Mesenchymal stem cell (in vitro differentiated cells and primary cell): ENCODE data around the gene SOX10.

Experiments used
- DNase-seq: peaks from one replicate; pipeline ENCODE4 v3.0.0-alpha.2; 2013
- H2AFZ ChIP-seq: one replicate; pipeline ENCODE4 v1.6.1; 2013; ENCODE audit warnings: low read depth, mild to moderate bottlenecking, control low read depth, inconsistent platforms, low read length, moderate library complexity
- H2AK5ac ChIP-seq: 2 replicates; pipeline ENCODE4 v1.6.1; 2013; ENCODE audit warnings: low read length, moderate library complexity, mild to moderate bottlenecking, inconsistent platforms; ENCODE audit not compliant: severe bottlenecking
- H2BK120ac ChIP-seq: one replicate; pipeline ENCODE4 v1.6.1; 2013; ENCODE audit warnings: low read depth, mild to moderate bottlenecking, inconsistent platforms, low read length, moderate library complexity
- H2BK12ac ChIP-seq, 2 experiments: one replicate each; pipeline ENCODE4 v1.6.1; 2013; ENCODE audit warnings: inconsistent platforms in 2 of 2, low read length in 2 of 2, mild to moderate bottlenecking in 2 of 2, moderate library complexity in 2 of 2, control low read depth in 1 of 2
- H2BK15ac ChIP-seq: one replicate; pipeline ENCODE4 v1.6.1; 2013; ENCODE audit warnings: mild to moderate bottlenecking, low read depth, inconsistent platforms; ENCODE audit not compliant: poor library complexity, severe bottlenecking
- H2BK5ac ChIP-seq: 2 replicates; pipeline ENCODE4 v1.6.1; 2013; ENCODE audit warnings: low read depth, mild to moderate bottlenecking, low read length, control low read depth, inconsistent platforms; ENCODE audit not compliant: poor library complexity, severe bottlenecking
- H3K14ac ChIP-seq, 2 experiments: one replicate each; pipeline ENCODE4 v1.6.1; 2013; ENCODE audit warnings: inconsistent platforms in 2 of 2, low read length in 2 of 2, control low read depth in 1 of 2, mild to moderate bottlenecking in 1 of 2, moderate library complexity in 1 of 2
- H3K18ac ChIP-seq, 2 experiments: one replicate each; pipeline ENCODE4 v1.6.1; 2013; ENCODE audit warnings: inconsistent platforms in 2 of 2, low read length in 2 of 2, control low read depth in 1 of 2, low read depth in 1 of 2, mild to moderate bottlenecking in 1 of 2
- H3K23ac ChIP-seq, 2 experiments: one replicate each; pipeline ENCODE4 v1.6.1; 2013; ENCODE audit warnings: inconsistent platforms in 2 of 2, low read length in 2 of 2, mild to moderate bottlenecking in 2 of 2, moderate library complexity in 2 of 2, control low read depth in 1 of 2
- H3K27ac ChIP-seq: 2 replicates; pipeline ENCODE4 v1.5.1; 2013; ENCODE audit warnings: mild to moderate bottlenecking, moderate library complexity, low read length, control low read depth, inconsistent platforms; ENCODE audit not compliant: poor library complexity, severe bottlenecking
- H3K27me3 ChIP-seq, 2 experiments: 2 replicates each; pipeline versions ENCODE4 v1.6.1 to v1.7.0; 2013; ENCODE audit warnings: low read length in 2 of 2, mild to moderate bottlenecking in 2 of 2, moderate library complexity in 2 of 2, control low read depth in 1 of 2, inconsistent platforms in 1 of 2; ENCODE audit not compliant: control insufficient read depth in 1 of 2, insufficient read depth in 1 of 2
- H3K36me3 ChIP-seq, 2 experiments: 2 replicates each; pipeline versions ENCODE4 v1.6.1 to v1.7.0; 2013; ENCODE audit warnings: low read length in 2 of 2, control low read depth in 1 of 2, inconsistent platforms in 1 of 2, low read depth in 1 of 2, mild to moderate bottlenecking in 1 of 2; ENCODE audit not compliant: insufficient read depth in 2 of 2, control insufficient read depth in 1 of 2
- H3K4ac ChIP-seq, 2 experiments: one replicate each; pipeline ENCODE4 v1.6.1; 2013; ENCODE audit warnings: inconsistent platforms in 2 of 2, low read length in 2 of 2, mild to moderate bottlenecking in 2 of 2, moderate library complexity in 2 of 2, control low read depth in 1 of 2, low read depth in 1 of 2
- H3K4me1 ChIP-seq: 2 replicates; pipeline ENCODE4 v1.6.1; 2013; ENCODE audit warnings: low read depth, low read length, control low read depth; ENCODE audit not compliant: control insufficient read depth, insufficient read depth
- H3K4me2 ChIP-seq: 2 replicates; pipeline ENCODE4 v1.6.1; 2013; ENCODE audit warnings: low read length, mild to moderate bottlenecking, inconsistent platforms; ENCODE audit not compliant: poor library complexity, severe bottlenecking
- H3K4me3 ChIP-seq, 2 experiments: 2 replicates each; pipeline versions ENCODE4 v1.5.1 to v1.7.0; 2013; ENCODE audit warnings: low read length in 2 of 2, mild to moderate bottlenecking in 2 of 2, control low read depth in 1 of 2, low read depth in 1 of 2; ENCODE audit not compliant: insufficient read depth in 1 of 2
- H3K79me1 ChIP-seq: replicated peaks from 2 replicates; pipeline ENCODE4 v1.6.1; 2013; ENCODE audit warnings: mild to moderate bottlenecking, control low read depth, low read length, inconsistent platforms; ENCODE audit not compliant: poor library complexity, severe bottlenecking
- H3K9ac ChIP-seq: 2 replicates; pipeline ENCODE4 v1.7.0; 2013; ENCODE audit warnings: mild to moderate bottlenecking, low read length, moderate library complexity
- H3K9me3 ChIP-seq: 2 replicates; pipeline ENCODE4 v1.7.0; 2013; ENCODE audit warnings: mild to moderate bottlenecking, low read length; ENCODE audit not compliant: control insufficient read depth
- H4K8ac ChIP-seq: one replicate; pipeline ENCODE4 v1.6.1; 2013; ENCODE audit warnings: inconsistent platforms, mild to moderate bottlenecking, low read length, moderate library complexity
- H4K91ac ChIP-seq: one replicate; pipeline ENCODE4 v1.6.1; 2013; ENCODE audit warnings: mild to moderate bottlenecking, low read length, inconsistent platforms
- WGBS: methylation state at CpG from one replicate; pipeline ENCODE4 v1.1.7; 2013; ENCODE audit warnings: mixed read lengths; 5-methylcytosine and 5-hydroxymethylcytosine counted together

The SOX10 gene

GRCh38 chr22:37999640-38000272, 15.4 kb upstream of the SOX10 start:
- H3K4me1 ChIP-seq = peaks cover 11% of the 10 kb centered on the region
- peak; percentile 61 for DNase-seq
- H3K36me3 ChIP-seq = no peaks in the 10 kb centered on the region
- no peak overlapping the region for H2AFZ ChIP-seq
- no peak overlapping the region for H3K27ac ChIP-seq
- H3K79me1 ChIP-seq = no peaks in the 10 kb centered on the region
- H3K4me2 ChIP-seq = no peak overlapping the region
- no peak overlapping the region for H3K18ac ChIP-seq
- H3K9me3 ChIP-seq = no peaks in the 10 kb centered on the region
- H3K23ac ChIP-seq = no peak overlapping the region
- no peak overlapping the region for H4K91ac ChIP-seq
- H4K8ac ChIP-seq = no peak overlapping the region
- no peak overlapping the region for H2AK5ac ChIP-seq
- H2BK15ac ChIP-seq = no peak overlapping the region
- no peak overlapping the region for H3K9ac ChIP-seq
- no peak overlapping the region for H2BK12ac ChIP-seq
- WGBS = 67% methylated on average over 16 of the region's 16 CpGs
- no peak overlapping the region for H3K4me3 ChIP-seq
- no peak overlapping the region for H2BK120ac ChIP-seq
- no peak overlapping the region for H3K4ac ChIP-seq
- peaks cover 23 to 25% of the 10 kb centered on the region in 2 experiments for H3K27me3 ChIP-seq
- no peak overlapping the region for H2BK5ac ChIP-seq
- no peak overlapping the region for H3K14ac ChIP-seq

- no peak overlapping the region for H3K18ac ChIP-seq
Observed at GRCh38 chr22:37999236-37999635, 14.9 kb upstream of the SOX10 start.

GRCh38 chr22:37998543-37998942, 14.2 kb upstream of the SOX10 start:
- Histone ChIP-seq H3K23ac (no peak overlapping the region), H2AFZ (no peak overlapping the region), H3K4me2 (no peak overlapping the region), H4K91ac (no peak overlapping the region), H3K9me3 (no peaks in the 10 kb centered on the region), H3K14ac (no peak overlapping the region), H3K9ac (no peak overlapping the region), H2BK5ac (no peak overlapping the region), H3K79me1 (no peaks in the 10 kb centered on the region), H3K4me3 (no peak overlapping the region), H3K4me1 (peaks cover 11% of the 10 kb centered on the region), H3K36me3 (no peaks in the 10 kb centered on the region), H2BK120ac (no peak overlapping the region), H4K8ac (no peak overlapping the region), H3K4ac (no peak overlapping the region), H2BK12ac (no peak overlapping the region), H2AK5ac (no peak overlapping the region), H3K18ac (no peak overlapping the region), H3K27ac (no peak overlapping the region), H2BK15ac (no peak overlapping the region), H3K27me3 (peaks cover 20 to 25% of the 10 kb centered on the region in 2 experiments)
- DNase-seq = no peak
- 74% methylated on average over 5 of the region's 7 CpGs for WGBS

More at GRCh38 chr22:37999236-37999635, 14.9 kb upstream of the SOX10 start:
- Histone ChIP-seq H3K9ac (no peak overlapping the region), H2BK12ac (no peak overlapping the region), H3K27ac (no peak overlapping the region), H2AFZ (no peak overlapping the region), H3K4me3 (no peak overlapping the region), H3K4me2 (no peak overlapping the region), H2AK5ac (no peak overlapping the region), H3K27me3 (peaks cover 23 to 25% of the 10 kb centered on the region in 2 experiments), H3K79me1 (no peaks in the 10 kb centered on the region), H3K9me3 (no peaks in the 10 kb centered on the region), H3K23ac (no peak overlapping the region), H4K8ac (no peak overlapping the region), H3K14ac (no peak overlapping the region), H2BK5ac (no peak overlapping the region), H3K4me1 (peaks cover 11% of the 10 kb centered on the region), H2BK120ac (no peak overlapping the region), H3K4ac (no peak overlapping the region), H2BK15ac (no peak overlapping the region), H3K36me3 (no peaks in the 10 kb centered on the region), H4K91ac (no peak overlapping the region)
- 89% methylated on average over 9 of the region's 10 CpGs for WGBS
- no peak for DNase-seq

- H3K79me1 ChIP-seq = no peaks in the 10 kb centered on the region
- H3K14ac ChIP-seq = no peak overlapping the region
- no peak overlapping the region for H3K4me3 ChIP-seq
- no peaks in the 10 kb centered on the region for H3K9me3 ChIP-seq
- H3K27ac ChIP-seq = no peak overlapping the region
- no peak overlapping the region for H2BK120ac ChIP-seq
- no peak overlapping the region for H3K4ac ChIP-seq
- peak overlapping the region in 1 of 2 experiments; percentile 14 for H3K23ac ChIP-seq
- no peak overlapping the region for H4K91ac ChIP-seq
- H2BK12ac ChIP-seq = no peak overlapping the region
- no peak overlapping the region for H4K8ac ChIP-seq
- no peak overlapping the region for H2BK5ac ChIP-seq
- H2AK5ac ChIP-seq = no peak overlapping the region
- no peak overlapping the region for H3K9ac ChIP-seq
- WGBS = 88% methylated on average over 7 of the region's 8 CpGs
- no peak overlapping the region for H3K4me2 ChIP-seq
- H3K36me3 ChIP-seq = no peaks in the 10 kb centered on the region
- no peak overlapping the region for H2AFZ ChIP-seq
- H2BK15ac ChIP-seq = no peak overlapping the region
- peaks cover 20 to 32% of the 10 kb centered on the region in 2 experiments for H3K27me3 ChIP-seq
- H3K4me1 ChIP-seq = peaks cover 11% of the 10 kb centered on the region
- H3K18ac ChIP-seq = no peak overlapping the region
- DNase-seq = no peak
Observed at GRCh38 chr22:37996515-37997246, 12.3 kb upstream of the SOX10 start.
